Superior temporal gyrus (tissue), 1 donor: ENCODE measurements around the gene ULK1.

Experiments
- DNase-seq: peaks from one replicate; pipeline ENCODE4 v3.0.0-alpha.2; 2016; ENCODE audit errors: extremely low spot score

Gene ULK1

GRCh38 chr12:131894313-131894860 lies at the start of gene ULK1:
TSS of gene ULK1 (plus strand) at chr12:131894622. CDS start at chr12:131895002, 380 bp downstream.
- peak; percentile 89 for DNase-seq

GRCh38 chr12:131844656-131845055 lies 49.8 kb upstream of the ULK1 start:
- no peak for DNase-seq

GRCh38 chr12:131845121-131845520 lies 49.3 kb upstream of the ULK1 start:
- DNase-seq: no peak

GRCh38 chr12:131847456-131847855 lies 47.0 kb upstream of the ULK1 start:
- DNase-seq: no peak

GRCh38 chr12:131848753-131849152 lies 45.7 kb upstream of the ULK1 start:
- no peak for DNase-seq

GRCh38 chr12:131849700-131850553 lies 44.5 kb upstream of the ULK1 start:
- DNase-seq: no peak

GRCh38 chr12:131850856-131851559 lies 43.4 kb upstream of the ULK1 start:
- DNase-seq: peak; percentile 52

- no peak for DNase-seq
Measured at GRCh38 chr12:131851741-131852550, 42.5 kb upstream of the ULK1 start.

- DNase-seq: no peak
Measured at GRCh38 chr12:131852551-131853299, 41.7 kb upstream of the ULK1 start.

- no peak for DNase-seq
Measured at GRCh38 chr12:131853832-131854797, 40.3 kb upstream of the ULK1 start.

- DNase-seq: no peak
Measured at GRCh38 chr12:131854861-131855476, 39.5 kb upstream of the ULK1 start.

GRCh38 chr12:131855521-131856142 lies 38.8 kb upstream of the ULK1 start:
- no peak for DNase-seq

- no peak for DNase-seq
Measured at GRCh38 chr12:131856366-131857097, 37.9 kb upstream of the ULK1 start.

- DNase-seq: no peak
Measured at GRCh38 chr12:131857908-131858850, 36.2 kb upstream of the ULK1 start.

- DNase-seq: no peak
Measured at GRCh38 chr12:131860472-131861260, 33.8 kb upstream of the ULK1 start.
